Fibroblast of lung (primary cell): ENCODE results near the gene MCM5. TPM values are rescaled to one million over a fixed set of nuclear protein-coding genes. Genes with fewer than 3 reads are reported as not detected.

ENCODE experiments used
- DNase-seq, 2 donors: peaks; one replicate each; pipeline versions ENCODE4 v3.0.0 to v3.0.0-alpha.2; 2010; ENCODE audit warnings: low read depth in 2 of 2
- H2AFZ ChIP-seq: 2 replicates; pipeline ENCODE4 v1.5.1; 2012; ENCODE audit warnings: low read length, control low read depth, inconsistent platforms
- H3K27ac ChIP-seq: 2 replicates; pipeline ENCODE4 v1.5.1; 2011; ENCODE audit warnings: low read length, control low read depth; ENCODE audit not compliant: insufficient read depth
- H3K27me3 ChIP-seq: 2 replicates; pipeline ENCODE4 v1.5.1; 2011; ENCODE audit warnings: mild to moderate bottlenecking, low read length; ENCODE audit not compliant: control insufficient read depth, insufficient read depth
- H3K36me3 ChIP-seq: 2 replicates; pipeline ENCODE4 v1.5.1; 2011; ENCODE audit warnings: low read length; ENCODE audit not compliant: control insufficient read depth, insufficient read depth
- H3K4me1 ChIP-seq: 2 replicates; pipeline ENCODE4 v1.5.1; 2011; ENCODE audit warnings: low read length; ENCODE audit not compliant: control insufficient read depth, insufficient read depth; ENCODE audit errors: extremely low read depth
- H3K4me2 ChIP-seq: 2 replicates; pipeline ENCODE4 v1.5.1; 2011; ENCODE audit warnings: low read length, control low read depth; ENCODE audit not compliant: insufficient read depth; ENCODE audit errors: extremely low read depth
- H3K4me3 ChIP-seq, 4 experiments: fragments of 200-600 bp in 1 of 4; sonication (generic) in 1 of 4; replicated peaks in 1 of 4; 2 replicates each; pipeline ENCODE4 v1.5.1; 2011 to 2016; ENCODE audit warnings: low read length in 4 of 4, low read depth in 3 of 4, mild to moderate bottlenecking in 3 of 4, control low read depth in 2 of 4, inconsistent platforms in 1 of 4, mixed read lengths in 1 of 4; ENCODE audit not compliant: insufficient read depth in 1 of 4; ENCODE audit errors: control extremely low read depth in 1 of 4
- H3K79me2 ChIP-seq: 2 replicates; pipeline ENCODE4 v1.5.1; 2012; ENCODE audit warnings: mild to moderate bottlenecking, low read length, inconsistent platforms; ENCODE audit not compliant: control insufficient read depth, insufficient read depth
- H3K9ac ChIP-seq: 2 replicates; pipeline ENCODE4 v1.5.1; 2011; ENCODE audit warnings: mild to moderate bottlenecking, low read length, control low read depth; ENCODE audit not compliant: insufficient read depth
- H3K9me3 ChIP-seq: 2 replicates; pipeline ENCODE4 v1.5.1; 2012; ENCODE audit warnings: low read depth, low read length; ENCODE audit not compliant: control insufficient read depth, insufficient read depth
- H4K20me1 ChIP-seq: 2 replicates; pipeline ENCODE4 v1.5.1; 2011; ENCODE audit warnings: low read length; ENCODE audit not compliant: control insufficient read depth, insufficient read depth; ENCODE audit errors: extremely low read depth
- CTCF ChIP-seq, 2 donors: IDR thresholded peaks in 1 of 2; conservative IDR thresholded peaks in 1 of 2; 1 replicate in 1 of 2; 2 replicates in 1 of 2; pipeline ENCODE4 v1.5.1; 2011 to 2012; ENCODE audit warnings: low read length in 2 of 2, control low read depth in 1 of 2, inconsistent platforms in 1 of 2, low read depth in 1 of 2, mild to moderate bottlenecking in 1 of 2
- EZH2 ChIP-seq: IDR thresholded peaks from 2 replicates; pipeline ENCODE4 v1.5.1; 2012; ENCODE audit warnings: low read length, control low read depth, mild to moderate bottlenecking; ENCODE audit errors: missing control alignments
- polyA plus RNA-seq, 2 donors: library from polyadenylated mRNA; depleted of rRNA in 1 of 2; stranded (reverse) in 1 of 2; unstranded in 1 of 2; fragments of >200 nt; gene quantifications; 2 replicates each; pipeline ENCODE4 v1.2.1, GENCODE V29; 2011 to 2012; ENCODE audit warnings: missing spikeins in 1 of 2
- total RNA-seq: library from RNA; depleted of rRNA; stranded (reverse); fragments of >200 nt; gene quantifications from 2 replicates; pipeline ENCODE4 v1.2.1, GENCODE V29; 2014

The MCM5 gene
- total and polyA plus RNA-seq, 2 donors (not counting 1 experiment from before 2014, with no cell fraction given), result 13.4 to 21.7 TPM

- no peaks in the 10 kb centered on the region for H3K27me3 ChIP-seq
- H3K36me3 ChIP-seq, result no peaks in the 10 kb centered on the region
- no peaks in the 10 kb centered on the region for H3K9me3 ChIP-seq
- H3K27ac ChIP-seq, result no peak overlapping the region
- no peak for DNase-seq
- H3K4me2 ChIP-seq, result no peak overlapping the region
- no peaks in the 10 kb centered on the region for H3K79me2 ChIP-seq
- TF ChIP-seq CTCF (conservative IDR thresholded peaks at IDR 0.05 in 1 of 2, IDR thresholded peaks at IDR 0.05 in 1 of 2; ENCODE audit: low read depth in 1 of 2, low read length in 2 of 2) (no peak), EZH2 (no peak)
- H2AFZ ChIP-seq, result no peak overlapping the region
- H3K9ac ChIP-seq, result no peak overlapping the region
- H4K20me1 ChIP-seq, result no peaks in the 10 kb centered on the region
- no peak overlapping the region for H3K4me3 ChIP-seq
- H3K4me1 ChIP-seq, result peaks cover 3% of the 10 kb centered on the region
These were observed 64.5 kb downstream of the MCM5 start for GRCh38 chr22:35464399-35464798.

- Histone ChIP-seq H2AFZ (no peak overlapping the region), H3K36me3 (no peaks in the 10 kb centered on the region), H3K4me2 (no peak overlapping the region), H3K4me1 (peaks cover 3% of the 10 kb centered on the region), H3K27me3 (no peaks in the 10 kb centered on the region), H4K20me1 (no peaks in the 10 kb centered on the region), H3K4me3 (no peak overlapping the region), H3K9ac (no peak overlapping the region), H3K9me3 (no peaks in the 10 kb centered on the region), H3K27ac (no peak overlapping the region), H3K79me2 (no peaks in the 10 kb centered on the region)
- TF ChIP-seq CTCF (conservative IDR thresholded peaks at IDR 0.05 in 1 of 2, IDR thresholded peaks at IDR 0.05 in 1 of 2; ENCODE audit: low read depth in 1 of 2, low read length in 2 of 2) (no peak), EZH2 (no peak)
- peak in 1 of 2 donors; percentile 15 for DNase-seq
These were observed 65.3 kb downstream of the MCM5 start for GRCh38 chr22:35465109-35465701.

GRCh38 chr22:35467681-35468434 is 67.9 kb downstream of the MCM5 start:
- Histone ChIP-seq H3K27me3 (no peaks in the 10 kb centered on the region), H3K4me3 (no peak overlapping the region), H4K20me1 (no peaks in the 10 kb centered on the region), H3K4me2 (no peak overlapping the region), H3K27ac (no peak overlapping the region), H3K9me3 (no peaks in the 10 kb centered on the region), H3K79me2 (no peaks in the 10 kb centered on the region), H3K36me3 (no peaks in the 10 kb centered on the region), H3K9ac (peak overlapping the region; percentile 10), H3K4me1 (peaks cover 3% of the 10 kb centered on the region), H2AFZ (peak overlapping the region; percentile 68)
- no peak for TF ChIP-seq CTCF (conservative IDR thresholded peaks at IDR 0.05 in 1 of 2, IDR thresholded peaks at IDR 0.05 in 1 of 2; ENCODE audit: low read depth in 1 of 2, low read length in 2 of 2)
- no peak for TF ChIP-seq EZH2
- DNase-seq, result peak; percentile 32 to 70
